HCT116 (cell line): ENCODE data around the gene USP10.

Source experiments
- CTCF ChIP-seq, 3 experiments: fragments of 200-600 bp in 1 of 3; sonication (generic) in 1 of 3; IDR thresholded peaks in 2 of 3; conservative IDR thresholded peaks in 1 of 3; 2 replicates each; pipeline ENCODE4 v1.5.1; 2012 to 2017; ENCODE audit warnings: low read depth in 2 of 3, low read length in 2 of 3, antibody characterized with exemption in 1 of 3, borderline replicate concordance in 1 of 3, control low read depth in 1 of 3, mild to moderate bottlenecking in 1 of 3, mixed read lengths in 1 of 3, mixed run types in 1 of 3, moderate library complexity in 1 of 3; ENCODE audit not compliant: insufficient read depth in 1 of 3
- POLR2AphosphoS5 ChIP-seq: IDR thresholded peaks from 2 replicates; pipeline ENCODE4 v1.6.1; 2011; ENCODE audit warnings: mild to moderate bottlenecking, low read depth, low read length, moderate library complexity

GRCh38 chr16:84675423-84675822, 24.4 kb upstream of the USP10 start:
- TF ChIP-seq CTCF (IDR thresholded peaks at IDR 0.05 in 2 of 3, conservative IDR thresholded peaks at IDR 0.05 in 1 of 3; ENCODE audit: borderline replicate concordance in 1 of 3, insufficient read depth in 1 of 3, low read depth in 2 of 3, low read length in 2 of 3): no peak
- TF ChIP-seq POLR2AphosphoS5: no peak
